HG02678 (cell line): ENCODE measurements around the gene ALX4.

ENCODE experiments used
- ATAC-seq: cut with Tn5 transposase; IDR thresholded peaks from one replicate; pipeline ENCODE4 v1.9.1; 2021; ENCODE audit warnings: mild to moderate bottlenecking, moderate library complexity; ENCODE audit not compliant: unreplicated experiment

ALX4 gene

DNA sequence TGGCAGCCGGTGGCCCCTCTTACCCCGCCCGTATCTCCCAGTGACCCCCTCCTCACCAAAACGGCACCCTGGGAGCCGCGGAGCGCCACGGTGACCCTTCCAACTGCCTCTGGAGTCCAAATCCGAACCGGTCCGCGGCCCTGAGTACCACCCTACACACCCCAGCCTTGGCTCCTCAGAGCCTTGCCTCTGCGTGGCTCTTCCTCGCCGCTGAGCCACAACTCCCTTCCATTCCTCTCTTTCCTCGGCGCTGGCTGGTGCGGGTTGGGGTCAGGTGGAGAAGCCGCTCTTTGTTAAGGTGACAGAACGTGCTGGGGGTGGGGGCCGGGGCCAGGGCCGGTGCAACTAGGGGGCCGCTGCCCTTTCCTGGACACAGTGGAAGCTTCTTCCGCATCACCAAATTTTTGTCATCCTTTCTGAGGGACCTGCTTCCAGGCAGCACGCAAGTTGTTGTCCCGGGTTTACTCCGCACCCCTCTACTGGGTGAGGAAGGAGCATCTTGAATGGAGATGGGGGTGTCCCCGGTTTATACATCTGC, 6.5 kb downstream of the ALX4 start:
- no peak for ATAC-seq

DNA sequence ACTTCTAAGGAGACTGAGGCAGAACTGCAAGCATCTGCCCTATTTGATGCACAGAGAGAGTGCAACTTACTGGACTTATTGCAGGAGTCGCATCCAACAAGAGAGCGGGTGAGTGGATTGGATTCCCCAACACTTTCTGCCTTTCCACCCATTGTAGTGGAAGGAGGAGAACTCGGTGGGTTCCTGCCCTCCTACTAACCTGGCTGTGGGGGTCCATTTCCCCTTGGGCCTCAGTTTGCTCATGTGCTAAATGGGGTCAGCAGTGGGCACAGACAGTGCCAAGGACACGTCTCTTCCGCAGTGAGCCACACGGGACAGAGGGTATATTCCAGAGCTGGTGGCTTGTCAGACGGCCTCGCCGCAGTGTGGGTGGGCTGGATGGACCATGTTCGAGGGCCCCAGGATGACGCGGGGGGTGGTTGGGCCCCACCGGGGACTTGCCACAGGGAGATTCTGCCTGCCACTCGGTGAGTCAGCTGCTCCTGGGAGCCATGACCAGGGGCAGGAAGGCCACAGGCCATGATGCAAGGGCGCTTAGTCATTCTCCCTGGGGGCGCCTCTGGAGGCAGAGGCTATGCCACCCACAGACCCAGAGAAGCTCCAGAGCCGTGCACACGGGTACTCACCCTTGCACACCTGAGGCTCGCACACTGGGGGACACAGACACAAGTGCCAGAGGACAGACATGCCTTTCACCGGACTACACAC, 8.2 kb downstream of the ALX4 start:
- no peak for ATAC-seq

DNA sequence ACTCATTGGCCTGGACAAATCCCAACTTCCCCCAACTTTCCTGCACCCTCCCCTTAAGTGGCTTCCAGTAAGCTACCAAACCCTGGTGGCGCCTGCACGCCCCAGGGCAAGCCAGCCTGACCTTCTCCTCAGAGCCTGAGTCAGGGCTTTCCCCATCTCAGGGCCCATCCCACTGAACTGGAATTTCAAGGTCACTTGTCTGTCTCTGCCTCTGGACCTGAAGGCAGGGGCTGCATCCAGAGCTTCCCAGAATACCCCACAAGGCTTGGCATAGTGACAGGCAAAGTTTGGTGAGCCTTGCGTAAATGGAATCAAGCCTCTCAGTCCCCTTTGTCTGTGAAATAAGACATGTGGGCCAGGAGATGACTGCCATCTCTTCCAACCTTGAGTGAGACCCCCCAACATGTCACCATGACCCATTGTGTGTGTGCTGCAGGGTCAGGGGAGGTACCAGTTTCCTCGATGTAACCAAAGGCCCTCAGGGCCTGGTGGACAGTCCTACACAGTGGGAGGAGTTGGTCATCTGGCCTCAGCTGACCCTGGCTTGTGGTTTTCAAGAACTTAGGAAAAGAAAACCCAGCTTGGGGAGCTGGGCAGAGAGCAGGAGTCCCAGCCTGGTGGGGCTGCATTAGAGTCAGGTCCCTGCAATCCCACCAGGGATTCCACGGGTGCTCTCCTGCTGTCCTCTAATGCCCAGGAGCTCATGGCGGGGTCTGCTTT, 8.9 kb downstream of the ALX4 start:
- no peak for ATAC-seq

DNA sequence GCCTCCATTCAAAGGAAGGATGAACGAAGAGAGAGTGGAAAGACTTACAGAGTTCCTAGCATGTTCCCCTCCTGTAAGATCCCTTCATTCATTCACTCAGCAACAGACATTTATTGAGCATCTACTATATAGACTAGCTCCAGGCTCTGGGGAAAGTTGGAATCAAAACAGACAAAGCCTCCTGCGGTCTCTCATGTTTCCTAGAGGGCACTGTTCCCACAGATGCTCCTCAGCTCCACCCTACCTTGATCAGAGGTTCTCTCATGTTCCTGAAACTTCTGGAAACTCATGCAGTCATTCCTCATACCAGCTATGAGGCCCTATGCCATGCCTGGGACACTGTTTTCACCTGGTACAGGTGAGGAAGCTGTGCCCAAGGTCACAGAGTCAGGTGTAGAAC, 11.1 kb downstream of the ALX4 start:
- ATAC-seq, result no peak

DNA sequence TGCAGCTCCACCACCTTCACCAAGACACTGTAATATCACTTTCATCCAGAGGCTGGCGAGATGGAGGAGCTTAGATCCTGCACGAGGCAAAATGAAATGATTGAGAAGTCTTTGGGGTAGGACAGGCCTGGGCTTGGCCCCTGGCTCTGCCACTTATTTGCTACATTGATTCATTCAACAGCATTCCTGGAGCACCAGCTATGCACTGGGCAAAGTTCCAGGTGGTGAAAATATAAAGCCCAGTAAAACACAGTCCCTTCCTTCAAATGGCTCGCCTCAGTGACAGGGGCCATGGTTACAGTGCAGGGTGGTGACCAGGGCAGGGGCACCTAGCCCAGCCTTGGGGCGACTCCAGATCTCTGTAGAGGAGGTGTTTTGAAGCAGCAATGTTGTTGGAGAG, 19.7 kb downstream of the ALX4 start:
- ATAC-seq, result no peak

DNA sequence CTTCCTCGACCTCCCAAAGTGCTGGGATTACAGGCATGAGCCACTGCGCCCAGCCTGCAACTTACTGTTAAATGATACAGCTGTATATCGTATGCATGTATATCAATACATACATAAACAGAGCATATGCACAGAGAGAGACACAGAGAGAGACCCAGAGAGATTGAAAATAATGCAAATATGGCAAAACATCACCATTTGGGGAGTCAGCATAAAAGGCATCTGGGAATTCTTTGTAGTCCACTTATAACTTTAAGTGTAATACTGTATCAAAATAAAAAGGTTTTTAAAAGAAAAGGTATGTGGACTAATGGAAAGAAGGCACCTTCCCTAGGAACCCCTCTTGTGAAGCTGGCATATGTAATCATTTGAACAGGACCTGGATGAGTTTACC, 21.8 kb downstream of the ALX4 start:
- no peak for ATAC-seq

DNA sequence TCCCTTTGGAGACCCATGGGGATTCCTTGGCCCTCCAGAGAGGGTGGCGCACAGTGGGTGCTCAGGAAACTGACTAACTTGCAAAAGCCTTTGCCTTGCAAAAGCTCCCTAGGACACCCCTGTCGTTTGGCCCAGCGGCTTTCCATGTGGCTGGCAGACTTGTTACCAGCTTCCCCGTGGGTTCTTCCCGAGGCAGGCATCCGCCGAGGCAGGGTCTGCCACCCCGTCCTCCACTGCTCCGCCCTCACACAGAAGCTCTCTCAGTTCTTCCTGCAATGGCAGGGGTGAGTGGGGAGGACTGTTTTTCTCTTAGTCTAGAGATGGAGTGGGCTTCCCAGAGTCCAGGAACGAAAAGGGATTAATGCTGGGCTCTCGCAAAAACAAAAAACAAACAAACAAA, 23.0 kb downstream of the ALX4 start:
- ATAC-seq, result no peak

DNA sequence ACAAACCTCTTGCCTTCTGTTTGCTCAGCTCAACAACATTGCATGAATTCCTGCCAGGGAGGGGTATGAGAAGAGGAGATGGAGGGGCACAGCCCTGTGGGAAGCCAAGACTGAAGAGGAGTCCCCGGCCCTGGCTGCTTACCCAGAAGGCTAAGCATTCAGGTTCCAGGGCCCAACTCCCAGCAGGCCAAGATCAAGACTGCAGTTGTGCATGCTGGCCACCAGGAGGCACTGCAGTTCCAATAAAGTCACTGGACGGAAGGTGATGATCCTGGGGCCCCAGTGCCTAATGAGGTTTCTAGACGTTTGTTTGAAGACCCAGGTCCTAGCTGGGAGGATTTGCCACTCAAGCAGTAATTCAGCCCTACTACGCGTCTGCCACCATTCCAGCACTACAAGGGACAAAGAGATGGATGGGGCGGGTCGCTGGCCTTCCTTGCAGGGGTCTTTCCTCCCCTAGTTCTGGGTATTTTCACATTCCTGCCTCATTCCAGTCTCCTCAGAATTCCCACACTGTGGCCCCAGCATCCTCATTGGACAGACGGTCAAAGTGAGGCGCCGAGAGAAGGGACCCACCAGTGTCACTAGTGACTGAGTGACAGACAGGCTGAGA, 23.6 kb downstream of the ALX4 start:
- no peak for ATAC-seq

DNA sequence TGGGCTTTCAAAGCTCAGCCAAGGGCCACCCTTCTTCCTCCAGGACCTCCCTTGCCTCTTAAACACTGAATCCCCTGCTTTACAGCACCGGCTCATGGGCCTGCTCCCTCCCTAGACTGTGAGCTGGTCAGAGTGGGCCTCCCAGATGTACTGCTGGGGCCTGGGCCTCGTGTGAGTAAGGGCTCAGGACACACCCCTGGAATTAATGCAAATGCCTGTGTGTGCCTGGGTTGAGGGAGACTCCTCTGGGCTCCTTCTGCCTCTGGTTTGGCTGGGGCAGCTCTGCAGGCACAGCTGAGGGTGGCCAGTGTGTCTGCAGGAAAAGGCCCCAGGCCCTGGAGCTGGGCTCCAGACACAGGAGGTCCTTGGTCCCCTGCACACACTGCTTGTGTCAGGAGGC, 24.2 kb downstream of the ALX4 start:
- ATAC-seq, result no peak

DNA sequence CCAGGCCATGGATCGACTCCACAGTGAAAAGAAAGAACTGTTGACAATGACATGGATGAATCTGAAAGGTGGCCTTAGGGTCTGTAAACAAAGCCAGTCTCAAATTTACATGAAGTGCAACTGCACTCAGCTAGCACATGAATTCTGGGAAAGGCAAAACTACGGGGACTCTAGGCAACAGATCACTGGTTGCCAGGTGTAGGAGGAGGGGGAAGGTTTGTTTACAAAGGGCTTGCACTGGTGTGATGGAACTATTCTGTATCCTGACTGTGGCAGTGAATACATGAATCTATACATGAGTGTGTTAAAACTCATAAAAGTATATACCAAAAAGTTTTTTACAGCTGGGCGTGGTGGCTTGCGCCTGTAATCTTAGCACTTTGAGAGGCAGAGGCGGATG, 27.3 kb downstream of the ALX4 start:
- no peak for ATAC-seq

DNA sequence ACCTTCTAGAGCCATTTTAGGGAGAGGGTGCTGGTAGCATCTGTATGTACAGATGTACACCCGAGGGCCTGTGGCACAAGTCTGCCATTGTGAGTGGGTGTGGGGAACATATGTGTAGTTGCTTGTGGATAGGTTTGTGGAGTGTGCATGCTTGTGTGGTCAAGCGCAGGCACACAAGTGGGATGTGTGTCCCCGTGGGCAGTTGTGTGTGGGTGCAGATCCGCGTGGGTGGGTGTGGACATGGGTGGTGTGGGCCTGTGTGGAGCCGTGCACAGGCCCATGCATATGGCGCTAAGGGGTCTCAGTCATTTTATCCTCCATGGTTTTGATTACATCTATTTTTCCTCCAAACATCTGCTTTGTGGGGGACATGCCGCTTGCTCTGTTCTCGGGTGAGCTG, 28.8 kb downstream of the ALX4 start:
- no peak for ATAC-seq

DNA sequence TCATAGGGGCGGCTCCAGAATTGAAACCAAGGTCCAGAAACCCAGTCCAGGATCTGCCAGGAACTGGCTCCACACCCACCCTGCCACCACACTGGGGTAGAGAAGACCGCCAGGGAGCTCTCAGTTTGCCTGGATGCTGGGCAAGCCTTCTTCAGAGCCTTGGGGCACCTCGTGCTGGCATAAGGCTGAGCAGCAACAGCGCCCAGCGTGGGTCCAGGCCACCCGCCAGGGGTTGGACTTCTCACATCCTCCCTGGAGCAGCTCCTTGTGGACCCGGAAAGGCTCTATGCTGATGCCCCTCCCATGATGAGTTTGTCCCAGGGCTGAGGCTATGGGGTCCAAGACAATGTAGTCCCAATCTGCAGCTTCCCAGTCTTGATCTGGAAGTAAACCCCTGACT, 29.7 kb downstream of the ALX4 start:
- no peak for ATAC-seq

DNA sequence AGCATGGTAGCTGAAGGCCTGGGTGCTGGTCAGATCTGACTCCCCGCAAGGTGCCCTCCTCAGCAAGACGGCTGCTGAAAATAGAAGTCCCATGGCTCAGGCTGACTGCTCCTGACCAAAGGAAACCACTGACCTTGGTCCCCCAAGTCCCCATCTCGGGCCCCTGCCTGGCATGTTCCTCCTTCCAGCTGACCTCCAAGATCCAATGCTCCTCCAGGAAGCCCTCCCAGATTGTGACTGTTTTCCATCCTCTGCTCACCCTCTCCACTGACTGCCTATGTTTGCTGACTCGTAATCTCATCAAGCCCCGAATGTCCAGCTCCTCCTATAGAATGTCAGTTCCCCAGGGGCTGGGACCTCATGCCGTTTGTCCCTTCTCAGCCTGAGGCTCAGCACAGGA, 30.5 kb downstream of the ALX4 start:
- ATAC-seq, result no peak

DNA sequence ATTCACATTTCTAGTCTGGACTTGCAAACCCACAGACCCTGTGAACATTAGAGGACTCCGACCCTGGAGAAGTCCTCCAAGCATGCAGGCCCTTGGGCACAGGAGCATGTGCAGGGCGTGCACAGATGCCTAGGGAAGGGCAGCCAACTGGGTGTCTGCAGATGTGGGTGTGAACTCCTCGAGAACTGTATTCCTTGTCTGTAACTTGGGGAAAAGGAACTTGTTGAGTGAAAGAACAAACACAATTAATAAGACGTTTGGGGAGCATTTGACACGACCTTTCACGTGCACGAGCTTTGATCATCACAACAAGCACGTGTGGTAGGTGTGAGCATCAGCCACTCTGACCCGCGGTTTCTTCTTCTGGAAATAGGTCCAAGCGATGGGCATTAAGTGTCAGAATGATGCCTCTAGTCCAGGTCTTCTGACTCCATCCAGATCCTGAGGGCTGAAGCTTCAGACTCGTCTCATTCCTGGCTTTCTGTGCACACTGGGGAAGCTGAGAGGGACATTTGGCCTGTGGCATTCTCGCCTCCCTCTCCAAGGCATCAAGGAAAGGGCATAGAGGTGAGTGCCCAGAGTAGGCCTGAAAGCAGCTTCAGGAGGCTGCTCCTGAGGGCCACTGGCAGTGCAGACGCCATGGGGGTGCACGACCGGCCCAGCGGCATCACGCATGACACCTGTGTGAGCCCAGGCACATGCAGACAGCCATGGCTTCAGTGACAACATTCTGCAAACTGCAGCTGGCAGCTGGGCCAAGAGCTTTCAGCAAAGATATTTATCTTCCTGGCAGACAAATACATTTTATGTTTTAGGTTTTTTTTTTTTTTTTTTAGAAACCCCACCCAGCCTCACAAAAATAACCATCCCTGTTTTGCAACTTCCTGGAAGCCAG, 32.5 kb downstream of the ALX4 start:
- ATAC-seq, result no peak

DNA sequence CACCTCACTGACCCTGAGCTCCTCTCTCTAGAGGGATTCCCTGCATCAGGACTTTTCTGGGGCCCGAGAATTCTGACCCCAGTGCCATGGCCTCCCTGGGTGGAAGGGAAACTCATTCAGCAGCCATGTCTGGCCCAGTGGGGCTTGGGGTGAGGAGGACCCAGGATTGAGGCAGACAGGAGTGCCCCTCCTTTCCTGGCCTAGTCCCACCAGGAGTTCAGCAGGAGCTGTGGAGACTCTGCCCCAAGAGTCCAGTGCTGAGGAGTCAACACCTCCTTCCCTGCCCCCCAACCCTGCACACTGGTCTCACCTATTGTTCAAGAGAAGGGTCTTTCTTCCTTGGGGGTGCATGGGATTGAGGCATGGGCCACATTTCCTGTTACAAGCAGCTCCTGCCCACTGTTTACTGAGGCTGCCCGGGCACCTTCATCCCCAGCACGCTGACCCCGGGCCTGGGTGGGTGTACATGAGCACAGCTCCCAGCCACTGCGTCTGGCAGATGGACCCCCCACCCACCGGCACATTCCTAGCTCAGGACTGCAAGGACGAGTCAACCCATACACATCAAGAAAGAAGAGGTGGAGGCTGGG, 33.9 kb downstream of the ALX4 start:
- no peak for ATAC-seq

DNA sequence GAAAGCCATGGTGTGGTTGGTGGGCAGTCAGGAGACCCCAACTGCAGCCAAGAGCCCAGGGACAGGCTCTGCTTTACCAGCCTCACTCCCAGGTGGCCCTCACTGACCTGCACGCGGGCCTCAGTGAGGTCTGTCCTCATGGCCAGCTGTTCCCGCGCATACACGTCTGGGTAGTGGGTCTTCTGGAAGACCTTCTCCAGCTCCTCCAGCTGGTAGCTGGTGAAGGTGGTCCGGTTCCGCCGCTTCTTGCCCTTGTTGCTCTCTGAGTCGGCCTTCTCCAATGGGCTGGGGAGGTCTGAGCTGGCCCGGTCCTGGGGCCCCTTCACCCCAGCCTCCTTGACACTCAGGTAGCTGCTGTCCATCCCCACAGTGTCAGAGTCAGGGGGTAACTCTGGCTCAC, 34.7 kb downstream of the ALX4 start:
- ATAC-seq, result no peak

DNA sequence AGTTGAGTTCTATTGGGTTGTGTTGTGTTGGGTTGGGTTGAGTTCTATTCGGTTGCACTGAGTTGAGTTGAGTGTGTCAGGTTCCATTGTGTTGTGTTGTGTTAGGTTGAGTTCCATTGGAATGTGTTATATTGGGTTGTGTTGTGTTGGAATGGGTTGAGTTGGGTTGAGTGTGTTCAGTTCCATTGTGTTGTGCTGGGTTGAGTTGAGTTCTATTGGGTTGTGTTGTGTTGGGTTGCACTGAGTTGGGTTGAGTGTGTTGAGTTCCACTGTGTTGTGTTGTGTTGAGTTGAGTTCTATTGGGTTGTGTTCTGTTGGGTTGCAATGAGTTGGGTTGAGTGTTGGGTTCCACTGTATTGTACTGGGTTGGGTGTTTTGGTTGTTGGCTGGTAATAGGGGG, 35.5 kb downstream of the ALX4 start:
- ATAC-seq, result no peak

DNA sequence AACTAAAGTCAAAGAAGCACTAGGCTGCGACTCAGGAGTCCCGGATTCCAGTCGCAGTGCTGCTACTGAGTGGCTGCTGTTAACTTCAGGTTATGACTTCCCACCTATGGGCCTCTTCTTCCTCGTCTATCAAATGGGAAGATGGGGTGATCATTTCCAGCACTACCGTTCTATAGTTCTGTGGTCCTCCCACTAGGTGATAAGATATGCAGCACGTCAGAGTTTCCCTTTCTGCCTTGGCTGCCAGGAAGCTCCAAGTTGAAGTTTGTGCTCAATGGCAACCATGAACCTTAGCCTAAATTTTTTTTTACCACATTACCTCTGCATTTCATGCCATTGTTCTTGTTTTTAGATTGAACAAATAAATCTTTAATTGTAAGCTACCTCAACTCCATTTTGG, 38.7 kb downstream of the ALX4 start:
- no peak for ATAC-seq

DNA sequence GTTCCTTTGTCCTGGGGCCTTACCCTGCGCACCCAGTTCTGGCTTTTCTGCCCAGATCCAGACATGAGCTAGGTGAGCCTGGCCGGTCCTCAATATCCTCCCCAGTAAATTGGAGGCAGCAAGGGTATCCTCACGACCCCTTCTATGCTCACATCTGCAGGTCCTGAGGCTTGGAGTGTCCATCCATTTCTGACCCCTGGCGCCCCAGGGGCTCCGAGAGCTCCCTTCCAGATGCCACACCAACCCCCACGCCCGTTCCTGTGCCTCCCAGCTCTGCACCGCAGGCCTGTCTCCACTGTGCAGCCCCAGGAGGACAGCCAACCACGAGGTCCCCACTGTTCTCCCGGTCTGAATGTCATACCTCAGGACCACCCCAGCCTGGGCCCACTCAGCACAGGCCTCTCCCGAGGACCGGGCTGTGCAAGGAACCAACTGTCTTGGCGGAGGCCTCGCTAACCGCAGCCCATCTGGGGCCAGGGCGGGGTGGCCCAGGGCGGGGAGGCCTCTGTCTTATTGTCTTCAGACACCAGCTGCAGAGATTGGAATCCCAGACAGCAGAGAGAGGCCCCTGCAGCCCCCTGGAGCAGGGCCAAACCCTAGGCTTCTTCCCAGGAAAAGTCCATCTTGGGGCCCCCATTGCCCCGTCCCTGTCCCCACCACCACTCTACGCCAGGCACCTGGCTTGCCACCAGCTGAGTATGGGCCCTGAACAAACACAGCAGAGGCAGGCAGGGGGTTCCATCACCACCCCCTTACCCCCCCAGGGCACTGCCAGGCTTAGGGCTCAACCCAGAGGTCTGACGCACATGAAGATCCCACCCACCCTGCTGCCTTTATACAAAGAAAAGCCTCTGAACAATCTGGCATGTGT, 39.3 kb downstream of the ALX4 start:
- no peak for ATAC-seq
